Measurements from ENCODE around the gene COG1.
A peak's percentile ranks its signal among the peaks of the same experiment; 100 is the strongest.
"Not testable (repeated sequence)": the region's sequence is repeated elsewhere in the genome, so short reads cannot be mapped to it uniquely, and the experiment has no call there.

COG1 gene, protein sequence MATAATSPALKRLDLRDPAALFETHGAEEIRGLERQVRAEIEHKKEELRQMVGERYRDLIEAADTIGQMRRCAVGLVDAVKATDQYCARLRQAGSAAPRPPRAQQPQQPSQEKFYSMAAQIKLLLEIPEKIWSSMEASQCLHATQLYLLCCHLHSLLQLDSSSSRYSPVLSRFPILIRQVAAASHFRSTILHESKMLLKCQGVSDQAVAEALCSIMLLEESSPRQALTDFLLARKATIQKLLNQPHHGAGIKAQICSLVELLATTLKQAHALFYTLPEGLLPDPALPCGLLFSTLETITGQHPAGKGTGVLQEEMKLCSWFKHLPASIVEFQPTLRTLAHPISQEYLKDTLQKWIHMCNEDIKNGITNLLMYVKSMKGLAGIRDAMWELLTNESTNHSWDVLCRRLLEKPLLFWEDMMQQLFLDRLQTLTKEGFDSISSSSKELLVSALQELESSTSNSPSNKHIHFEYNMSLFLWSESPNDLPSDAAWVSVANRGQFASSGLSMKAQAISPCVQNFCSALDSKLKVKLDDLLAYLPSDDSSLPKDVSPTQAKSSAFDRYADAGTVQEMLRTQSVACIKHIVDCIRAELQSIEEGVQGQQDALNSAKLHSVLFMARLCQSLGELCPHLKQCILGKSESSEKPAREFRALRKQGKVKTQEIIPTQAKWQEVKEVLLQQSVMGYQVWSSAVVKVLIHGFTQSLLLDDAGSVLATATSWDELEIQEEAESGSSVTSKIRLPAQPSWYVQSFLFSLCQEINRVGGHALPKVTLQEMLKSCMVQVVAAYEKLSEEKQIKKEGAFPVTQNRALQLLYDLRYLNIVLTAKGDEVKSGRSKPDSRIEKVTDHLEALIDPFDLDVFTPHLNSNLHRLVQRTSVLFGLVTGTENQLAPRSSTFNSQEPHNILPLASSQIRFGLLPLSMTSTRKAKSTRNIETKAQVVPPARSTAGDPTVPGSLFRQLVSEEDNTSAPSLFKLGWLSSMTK

DNA sequence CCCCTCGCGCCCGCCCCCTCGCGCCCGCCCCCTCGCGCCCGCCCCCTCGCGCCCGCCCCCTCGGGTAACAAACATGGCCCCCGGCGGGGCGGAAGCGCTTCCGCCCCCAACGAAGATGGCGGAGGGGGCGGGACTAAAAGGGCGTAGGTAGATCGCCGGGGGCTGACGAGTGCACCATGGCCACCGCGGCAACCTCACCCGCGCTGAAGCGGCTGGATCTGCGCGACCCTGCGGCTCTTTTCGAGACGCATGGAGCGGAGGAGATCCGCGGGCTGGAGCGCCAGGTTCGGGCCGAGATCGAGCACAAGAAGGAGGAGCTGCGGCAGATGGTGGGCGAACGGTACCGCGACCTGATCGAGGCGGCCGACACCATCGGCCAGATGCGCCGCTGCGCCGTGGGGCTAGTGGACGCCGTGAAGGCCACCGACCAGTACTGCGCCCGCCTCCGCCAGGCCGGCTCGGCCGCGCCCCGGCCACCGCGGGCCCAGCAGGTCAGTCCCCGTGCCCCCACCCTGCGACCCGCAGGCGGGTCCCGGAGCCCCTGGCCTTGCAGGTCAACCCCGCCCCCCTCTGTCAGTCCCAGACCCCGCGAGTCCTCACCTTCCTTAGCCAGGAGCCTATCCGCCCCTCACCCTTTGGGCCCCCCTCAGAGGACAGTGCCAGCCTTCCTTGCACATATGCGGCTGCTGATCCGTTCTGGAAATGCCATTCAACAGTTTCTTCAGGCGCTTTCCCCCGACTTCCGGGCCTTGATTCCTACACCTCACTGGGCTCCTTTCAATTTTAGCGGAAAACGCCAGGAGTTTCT is at the start of gene COG1:
COG1 (plus strand) TSS at position 162 of the 808 bp plus-strand sequence; CDS start at position 177, 15 bp downstream.
- peak; percentile 70 for DNase-seq

DNA sequence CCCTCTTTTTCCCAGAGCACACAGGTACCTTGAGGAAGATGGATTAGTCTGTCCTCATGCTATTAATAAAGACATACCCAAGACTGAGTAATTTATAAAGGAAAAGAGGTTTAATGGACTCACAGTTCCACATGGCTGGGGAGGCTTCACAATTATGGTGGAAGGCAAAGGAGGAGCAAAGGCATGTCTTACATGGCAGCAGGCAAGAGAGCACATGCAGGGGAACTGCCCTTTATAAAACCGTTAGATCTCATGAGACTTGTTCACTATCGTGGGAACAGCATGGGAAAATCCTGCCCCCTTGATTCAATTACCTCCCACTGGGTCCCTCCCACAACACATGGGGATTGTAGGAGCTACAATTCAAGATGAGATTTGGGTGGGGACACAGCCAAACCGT is 48.6 kb upstream of the COG1 start:
- not testable (repeated sequence) for DNase-seq

DNA sequence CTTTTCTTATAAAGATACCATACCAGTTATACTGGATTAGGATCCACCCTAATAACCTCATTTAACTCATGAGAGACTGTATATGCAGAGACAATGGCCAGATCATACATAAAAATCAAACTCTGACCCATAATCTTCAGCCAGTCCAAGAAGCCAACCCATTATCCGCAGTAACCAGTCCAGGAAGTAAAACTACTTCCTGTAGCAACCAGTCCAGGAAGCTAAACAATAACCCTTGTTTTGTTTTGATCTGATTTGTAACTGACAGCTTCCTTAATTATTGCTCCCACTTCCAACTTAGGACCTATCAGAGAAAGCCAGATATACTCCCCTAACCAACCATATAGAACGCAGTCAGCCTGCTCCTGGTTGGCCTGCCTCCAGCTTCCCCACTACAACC is 47.2 kb upstream of the COG1 start:
- DNase-seq, result no peak

DNA sequence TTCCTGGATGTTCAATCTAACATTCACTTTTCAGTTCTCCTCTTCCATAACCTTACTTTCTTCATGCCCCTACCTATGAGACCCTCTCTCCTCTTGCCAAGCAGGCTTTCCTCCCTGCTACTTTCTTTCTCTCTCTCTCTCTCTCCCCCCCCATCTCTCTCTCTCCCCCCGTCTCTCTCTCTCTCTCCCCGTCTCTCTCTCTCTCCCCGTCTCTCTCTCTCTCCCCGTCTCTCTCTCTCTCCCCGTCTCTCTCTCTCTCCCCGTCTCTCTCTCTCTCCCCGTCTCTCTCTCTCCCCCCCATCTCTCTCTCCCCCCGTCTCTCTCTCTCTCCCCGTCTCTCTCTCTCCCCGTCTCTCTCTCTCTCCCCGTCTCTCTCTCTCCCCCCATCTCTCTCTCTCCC is 45.1 kb upstream of the COG1 start:
- not testable (repeated sequence) for DNase-seq

DNA sequence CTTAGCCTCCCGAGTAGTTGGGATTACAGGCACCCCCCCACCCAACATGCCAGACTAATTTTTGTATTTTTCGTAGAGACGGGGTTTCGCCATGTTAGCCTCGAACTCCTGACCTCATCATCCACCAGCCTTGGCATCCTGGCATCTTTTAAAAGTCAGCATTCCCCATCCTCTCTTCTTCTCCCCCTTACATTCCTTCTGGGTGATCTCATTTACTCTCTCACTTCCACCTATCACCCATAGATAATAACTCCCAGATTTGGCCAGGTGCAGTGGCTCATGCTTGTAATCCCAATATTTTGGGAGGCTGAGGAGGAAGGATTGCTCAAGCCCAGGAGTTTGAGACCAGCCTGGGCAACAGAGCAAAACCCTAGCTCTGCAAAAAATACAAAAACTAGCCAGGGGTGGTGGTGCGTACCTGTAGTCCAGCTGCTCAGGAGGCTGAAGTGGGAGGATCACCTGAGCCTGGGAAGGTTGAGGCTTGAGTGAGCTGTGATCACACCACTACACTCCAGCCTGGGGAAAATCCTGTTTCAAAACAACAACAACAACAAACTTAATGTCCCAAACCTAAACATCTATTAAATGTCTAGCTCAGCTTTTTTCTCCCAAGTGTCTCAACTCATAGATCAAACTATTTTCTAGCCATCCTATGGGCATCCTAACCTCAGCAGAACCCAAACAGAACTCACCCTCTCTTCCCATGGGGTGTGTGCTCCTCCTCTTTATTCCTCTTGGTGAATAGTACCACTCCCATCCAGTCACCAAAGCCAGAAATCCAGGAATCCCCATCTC is 44.1 kb upstream of the COG1 start:
- DNase-seq, result no peak

DNA sequence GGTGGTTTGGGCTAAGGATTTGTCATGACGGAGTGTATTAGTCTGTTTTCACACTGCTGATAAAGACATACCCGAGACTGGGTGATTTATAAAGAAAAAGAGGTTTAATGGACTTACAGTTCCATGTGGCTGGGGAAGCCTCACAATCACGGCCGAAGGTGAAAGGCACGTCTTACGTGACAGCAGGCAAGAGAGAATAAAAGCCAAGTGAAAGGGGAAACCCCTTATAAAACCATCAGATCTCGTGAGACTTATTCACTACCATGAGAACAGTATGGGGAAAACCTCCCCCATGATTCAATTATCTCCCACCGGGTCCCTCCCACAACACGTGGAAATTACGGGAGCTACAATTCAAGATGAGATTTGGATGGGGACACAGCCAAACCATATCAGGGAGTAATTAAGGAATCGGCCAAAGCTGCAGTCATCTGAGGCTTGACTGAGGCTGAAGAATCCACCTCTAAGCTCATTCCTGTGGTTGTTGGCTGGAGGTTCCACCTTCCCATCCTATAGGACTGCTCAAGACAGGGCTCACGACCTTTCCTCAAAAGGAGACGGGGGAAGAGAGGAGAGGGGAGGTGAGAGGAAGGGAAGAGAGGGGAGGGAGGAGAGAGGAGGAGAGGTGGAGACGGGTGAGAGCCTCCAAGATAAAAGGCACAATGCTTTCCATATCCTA is 42.1 kb upstream of the COG1 start:
- not testable (repeated sequence) for DNase-seq

DNA sequence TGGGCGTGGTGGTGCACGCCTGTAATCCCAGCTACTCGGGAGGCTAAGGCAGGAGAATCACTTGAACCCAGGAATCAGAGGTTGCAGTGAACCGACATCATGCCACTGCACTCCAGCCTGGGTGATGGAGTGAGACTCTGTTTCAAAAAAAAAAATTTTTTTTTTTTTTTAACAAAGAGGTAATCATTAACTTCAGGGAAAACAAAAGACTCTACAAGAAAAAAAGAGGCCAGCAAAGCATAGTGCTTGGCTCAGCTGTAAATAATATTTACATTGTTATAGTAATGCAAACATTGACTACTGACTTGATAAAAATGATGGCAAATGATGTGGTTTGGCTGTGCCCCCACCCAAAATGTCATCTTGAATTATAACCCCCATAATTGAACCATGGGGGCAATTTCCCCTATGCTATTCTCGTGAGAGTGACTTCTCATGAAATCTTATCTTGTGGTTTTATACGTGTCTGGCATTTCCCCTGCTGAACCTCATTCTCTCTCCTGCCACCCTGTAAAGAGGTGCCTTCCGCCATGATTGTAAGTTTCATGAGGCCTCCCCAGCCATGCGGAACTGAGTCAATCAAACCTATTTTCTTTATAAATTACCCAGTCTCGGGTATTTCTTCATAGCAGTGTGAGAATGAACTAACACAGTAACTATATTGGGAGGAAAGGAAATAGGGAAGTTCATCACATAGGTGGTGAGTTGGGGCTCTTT is 40.8 kb upstream of the COG1 start:
- DNase-seq, result no peak

DNA sequence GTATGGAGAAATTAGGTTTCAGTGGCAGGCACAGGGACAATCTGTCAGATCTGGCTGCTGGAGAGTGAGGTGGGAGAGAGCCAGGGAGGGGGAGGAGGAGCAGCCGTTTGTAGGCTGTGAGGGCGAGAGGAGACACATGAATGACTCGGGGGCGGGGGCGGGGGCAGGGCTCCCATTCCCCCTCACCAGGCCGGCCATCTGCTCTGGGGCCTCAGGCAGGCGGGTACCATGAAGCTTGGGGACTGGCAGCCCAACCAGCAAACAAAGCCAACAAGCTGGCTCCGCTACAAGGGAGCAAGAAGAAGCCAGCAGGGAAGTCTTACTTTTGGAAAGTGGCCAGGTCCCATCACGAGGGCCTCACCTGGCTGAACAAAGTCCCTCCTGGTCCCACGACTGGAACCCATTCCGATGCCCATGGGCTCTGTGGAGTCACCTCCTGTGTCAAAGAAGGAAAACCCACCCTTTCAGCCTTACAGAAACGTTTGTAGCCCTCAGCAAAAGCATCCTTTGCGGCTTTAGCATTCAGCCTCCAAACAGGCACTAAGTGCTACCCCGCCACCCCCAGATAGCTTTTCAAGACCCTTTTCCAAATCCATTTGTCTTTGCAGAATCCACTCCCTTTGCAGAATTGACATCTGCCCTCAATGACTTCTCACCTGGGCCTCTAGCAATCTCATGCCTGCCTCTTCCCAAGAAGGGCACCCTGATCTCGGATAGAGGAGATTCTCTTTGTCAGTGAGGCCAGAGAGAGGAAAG is 37.3 kb upstream of the COG1 start:
- DNase-seq, result no peak

DNA sequence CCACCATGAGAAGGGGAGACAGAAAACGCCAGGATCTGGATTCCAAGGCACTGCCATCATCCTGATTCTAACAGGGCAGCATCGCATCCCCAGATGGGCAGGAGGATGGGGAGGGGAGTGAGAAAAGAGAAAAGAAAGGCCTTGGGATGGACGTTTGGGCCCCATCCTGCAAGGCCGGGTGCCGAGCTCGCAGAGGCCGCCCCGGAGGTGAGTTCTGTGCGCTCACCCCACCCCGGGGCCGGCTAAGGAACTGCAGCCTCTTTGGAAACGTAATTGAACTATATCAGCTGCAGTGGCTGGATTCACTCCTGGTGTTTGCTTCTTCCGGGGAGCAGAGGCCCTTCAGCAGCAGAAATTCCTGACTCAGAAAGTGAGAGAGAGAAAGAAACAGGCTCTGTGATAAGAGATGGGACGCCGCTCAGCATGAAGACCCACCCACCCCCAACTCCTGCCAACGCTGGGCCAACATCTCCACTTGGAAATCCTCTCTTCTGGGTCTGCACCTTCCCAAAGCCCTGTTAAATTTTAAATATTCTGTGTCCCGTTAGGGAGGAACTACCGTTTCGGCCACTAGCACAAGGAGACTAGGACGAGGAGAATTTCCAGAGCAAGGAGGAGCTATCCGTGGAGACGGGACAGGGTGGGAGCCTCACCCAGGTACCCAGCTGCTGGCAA is 36.6 kb upstream of the COG1 start:
- DNase-seq, result peak; percentile 39

DNA sequence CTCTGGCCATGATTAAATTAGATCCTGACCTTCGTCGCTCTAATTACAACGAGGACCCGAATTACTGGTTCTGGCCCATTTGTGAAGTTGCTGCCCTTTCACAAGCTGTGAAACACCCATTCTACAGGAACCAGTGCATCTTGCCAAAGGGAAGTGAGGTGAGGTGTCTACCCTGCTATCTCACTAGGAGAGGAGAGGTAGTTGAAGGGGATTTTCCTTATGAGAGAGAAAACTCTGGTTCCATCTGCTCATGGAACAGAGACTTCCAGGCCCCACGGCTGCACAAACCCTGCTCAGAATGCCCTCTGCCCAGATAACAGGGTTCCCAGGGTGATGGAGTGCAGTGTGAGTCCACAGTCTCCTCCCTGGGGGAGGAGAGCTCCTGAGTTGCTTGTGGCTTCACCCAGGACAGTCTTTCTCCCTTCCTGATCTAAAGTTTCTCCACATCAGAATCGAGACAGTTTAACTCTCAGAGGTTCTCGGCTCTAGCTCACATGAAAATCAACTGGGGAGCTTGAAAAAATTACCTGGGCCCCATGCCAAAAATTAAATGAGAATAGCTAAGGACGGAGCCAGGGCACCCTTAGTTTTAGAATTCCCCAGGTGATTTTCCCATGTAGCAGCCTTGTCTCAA is 35.9 kb upstream of the COG1 start:
- no peak for DNase-seq

DNA sequence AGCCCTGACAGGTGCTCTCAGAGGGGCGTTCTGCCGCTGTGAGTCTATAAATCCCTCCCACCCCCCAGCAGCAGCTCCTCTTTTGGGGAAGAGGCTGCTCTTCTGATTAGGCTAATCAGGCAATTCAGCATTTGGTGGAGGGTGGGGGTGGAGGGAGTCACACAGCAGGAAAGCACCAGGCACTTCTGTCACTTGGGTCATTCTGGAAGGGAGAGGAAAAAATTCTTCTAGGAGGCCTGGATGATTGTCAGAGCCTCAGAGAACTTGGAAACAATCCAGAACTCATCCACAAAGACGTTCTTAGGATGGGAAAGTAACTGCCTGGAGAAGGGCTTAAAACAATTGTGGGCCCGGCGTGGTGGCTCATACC is 35.3 kb upstream of the COG1 start:
- DNase-seq, result no peak

DNA sequence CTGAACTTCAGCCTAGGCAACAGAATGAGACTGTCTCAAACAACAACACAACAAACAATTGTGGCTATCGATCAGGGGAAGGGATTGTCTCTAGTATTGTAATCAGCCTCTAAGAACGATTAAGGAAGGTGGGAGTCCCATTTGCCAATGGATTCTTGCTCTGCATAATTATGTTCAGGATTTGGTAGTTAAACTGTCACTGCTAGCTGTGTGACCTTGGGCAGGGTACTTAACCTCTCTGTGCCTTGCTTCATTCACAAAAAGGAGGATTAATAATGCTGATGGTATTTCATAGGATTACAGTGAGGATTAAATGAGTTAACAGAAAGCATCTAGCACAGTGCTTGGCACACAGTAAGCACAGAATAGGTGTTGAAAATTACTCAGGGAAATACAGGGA is 34.7 kb upstream of the COG1 start:
- DNase-seq, result no peak

DNA sequence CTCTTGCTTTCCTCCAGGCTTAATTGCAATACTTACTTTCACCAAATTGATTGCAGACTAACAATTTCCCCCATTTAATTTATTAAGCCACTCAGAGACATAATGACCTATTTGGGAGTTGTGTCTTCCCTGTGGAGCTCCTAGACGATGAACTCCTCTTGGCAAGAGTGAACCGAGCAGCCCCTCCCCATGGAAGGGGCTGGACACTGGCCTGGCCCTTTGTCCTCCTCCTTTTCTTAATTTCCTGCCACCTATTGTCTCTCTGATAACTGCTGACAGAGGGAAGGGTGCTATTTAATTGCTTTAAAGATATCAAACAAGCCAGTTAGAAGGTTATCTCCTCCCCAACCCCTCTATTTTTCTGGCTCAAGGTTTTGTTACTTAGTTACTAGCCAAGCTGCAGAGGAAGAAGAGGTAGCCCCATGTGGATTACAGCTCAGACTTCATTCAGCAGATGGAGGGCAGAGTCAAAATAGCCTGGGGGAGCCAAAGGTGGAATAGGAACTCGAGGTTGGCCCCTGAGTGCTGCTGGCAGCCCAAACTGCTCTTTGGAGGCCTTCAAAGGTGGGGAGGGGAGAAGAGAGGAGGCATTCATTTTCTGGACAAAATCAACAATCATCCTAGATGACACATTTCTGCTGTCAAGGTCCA is 31.8 kb upstream of the COG1 start:
- DNase-seq, result no peak

DNA sequence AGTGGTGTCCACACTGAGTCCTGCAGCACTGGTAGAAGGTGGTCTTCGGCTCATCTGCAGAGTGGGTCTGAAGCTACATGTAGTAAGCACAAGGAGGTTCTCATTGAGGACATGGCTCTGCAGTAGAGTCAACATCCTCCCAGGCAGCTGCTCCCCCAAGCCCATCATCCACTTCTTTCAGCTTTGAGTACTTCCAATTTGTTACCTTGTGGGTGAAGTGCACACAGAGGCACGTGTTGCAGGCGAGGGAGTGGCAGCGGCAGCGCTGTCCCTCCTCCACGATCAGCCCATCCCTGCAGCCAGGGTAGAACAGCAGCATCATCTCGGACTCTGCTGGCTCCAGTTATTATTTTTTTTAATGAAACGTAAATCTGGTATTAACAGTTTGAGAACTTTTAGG is 29.8 kb upstream of the COG1 start:
- no peak for DNase-seq

DNA sequence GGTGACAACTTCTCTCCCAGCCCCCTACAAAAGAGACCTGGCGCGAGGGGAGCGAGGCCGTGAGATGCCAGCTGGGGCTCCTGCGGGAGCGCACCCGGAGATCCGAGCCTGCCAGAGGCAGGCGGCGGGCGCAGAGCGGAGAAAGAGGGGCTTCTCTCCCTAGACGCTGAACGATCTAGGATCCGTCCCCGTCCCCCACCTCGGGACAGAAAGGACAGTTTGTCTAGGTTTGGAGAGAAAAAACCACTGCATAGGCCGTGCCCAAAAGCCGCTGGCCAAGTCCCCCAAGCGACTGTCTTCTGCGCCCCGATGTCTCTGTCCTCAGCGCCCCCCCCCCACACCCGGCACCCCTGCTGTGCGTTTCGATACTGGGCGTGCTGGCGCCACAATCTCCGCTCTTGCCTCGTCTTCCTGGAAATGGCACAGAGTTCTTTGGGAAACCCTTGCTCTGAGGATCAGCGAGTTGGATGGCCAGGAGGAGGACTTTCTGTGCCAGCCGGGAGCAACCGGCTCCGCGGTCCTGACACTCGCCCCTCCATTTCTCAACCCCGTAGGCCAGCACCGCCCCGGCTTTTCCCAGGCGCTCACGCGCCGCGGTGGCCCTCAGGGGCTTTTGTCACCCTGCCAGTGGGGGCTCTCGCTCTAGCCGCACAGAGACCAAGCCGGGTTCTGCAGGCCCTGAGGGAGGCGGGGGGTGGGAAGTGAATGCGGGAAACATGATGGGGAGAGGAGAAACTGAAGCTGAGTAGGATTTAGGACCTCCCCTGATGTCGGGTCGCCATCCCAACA is 27.0 kb upstream of the COG1 start:
- DNase-seq, result no peak

DNA sequence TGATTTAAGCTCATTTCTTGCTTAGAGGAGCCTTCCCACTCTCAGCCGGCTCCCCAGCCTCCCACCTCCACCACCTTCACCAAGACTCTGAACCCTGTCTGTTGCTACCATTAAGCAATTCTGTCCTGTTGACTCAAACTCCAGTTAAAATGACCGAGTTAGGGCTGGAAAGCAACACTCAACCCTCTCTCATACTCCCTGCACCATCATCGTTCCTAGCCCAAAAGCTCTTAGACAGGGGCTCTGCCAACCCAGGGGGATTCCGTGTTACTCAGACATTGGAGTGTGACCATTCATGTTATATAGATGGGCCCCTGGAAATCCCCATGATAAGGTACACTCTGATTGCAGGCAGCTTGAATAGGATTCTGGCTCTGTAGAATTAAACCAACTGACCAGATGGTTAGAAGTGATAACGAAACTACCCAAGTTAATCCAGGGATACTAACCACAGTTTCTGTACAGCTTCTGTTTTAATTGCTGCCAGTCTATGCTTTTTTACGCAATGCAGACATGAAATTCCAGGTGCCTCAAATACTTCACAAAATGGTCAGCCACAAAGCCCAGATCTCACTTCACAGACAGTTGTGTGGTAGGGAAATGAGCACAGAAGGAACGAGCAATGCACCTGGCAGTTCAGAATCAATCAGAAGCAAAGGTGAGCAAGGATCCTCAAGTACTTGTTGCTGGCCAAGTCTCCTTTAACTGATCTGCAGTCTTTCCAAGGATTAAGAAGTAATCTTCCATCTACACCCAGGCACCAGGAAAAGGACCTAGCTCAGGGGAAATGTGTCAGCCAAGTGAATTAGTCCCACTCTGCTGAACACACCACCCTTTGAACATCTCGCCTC is 25.9 kb upstream of the COG1 start:
- no peak for DNase-seq

DNA sequence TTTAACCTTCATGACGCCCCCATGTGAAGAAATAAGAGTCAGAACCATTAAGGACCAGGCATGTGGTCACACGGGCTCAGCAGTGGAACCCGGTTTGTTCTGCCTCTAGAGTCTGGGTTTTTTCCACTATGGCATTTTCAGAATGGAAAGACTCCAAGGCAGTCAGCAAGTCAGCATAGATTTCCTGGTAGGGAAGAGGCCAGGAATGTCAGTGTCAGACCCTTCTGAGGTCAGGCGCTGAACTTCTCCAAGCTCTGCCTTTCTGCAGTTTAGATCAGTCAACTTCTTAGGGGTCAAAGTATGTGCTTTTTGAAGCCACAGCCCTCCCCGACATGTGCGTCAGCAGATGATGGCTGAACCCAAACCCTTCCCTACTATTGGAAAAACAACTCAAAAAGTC is 24.2 kb upstream of the COG1 start:
- no peak for DNase-seq

Measured in amniotic stem cell (primary cell).